Stimulated activated CD4-positive, alpha-beta T cell treated with anti-CD3 and anti-CD28 coated beads, TNF-alpha, amount 100 ng/mL, for 24 hours (primary cell): ENCODE results near the gene LDLRAD2.

Source experiments
- DNase-seq, 3 experiments: peaks; one replicate each; pipeline ENCODE4 v3.0.0-alpha.2; 2020; ENCODE audit warnings: low read depth in 3 of 3

The LDLRAD2 gene

DNA sequence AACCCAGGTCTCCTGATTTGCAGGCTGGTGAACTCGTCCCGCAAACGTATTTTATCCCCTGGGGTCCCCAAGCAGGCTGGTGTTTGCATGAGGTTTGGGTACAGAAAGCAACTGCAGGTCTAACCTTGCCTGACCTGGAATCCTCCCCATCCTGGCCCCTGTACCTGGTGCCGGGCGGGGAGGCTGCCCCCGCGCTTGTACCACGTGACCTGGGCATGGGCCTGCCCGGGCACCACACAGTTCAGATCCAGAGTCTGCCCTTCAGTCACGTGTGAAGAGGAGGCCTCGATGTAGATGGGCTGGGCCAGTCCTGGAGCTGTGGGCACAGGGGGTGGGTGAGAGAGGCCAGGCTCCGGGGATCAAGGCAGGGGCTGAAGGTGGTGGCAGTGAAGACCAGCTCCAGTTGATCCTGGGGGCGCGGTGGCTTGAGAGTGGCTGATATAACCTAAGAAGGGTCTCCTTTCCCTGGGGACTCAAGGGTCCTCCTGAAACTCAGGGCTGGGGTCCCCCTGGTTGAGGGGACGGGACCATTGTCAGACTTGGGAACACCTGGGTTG is 30.6 kb downstream of the LDLRAD2 start:
- DNase-seq: no peak

DNA sequence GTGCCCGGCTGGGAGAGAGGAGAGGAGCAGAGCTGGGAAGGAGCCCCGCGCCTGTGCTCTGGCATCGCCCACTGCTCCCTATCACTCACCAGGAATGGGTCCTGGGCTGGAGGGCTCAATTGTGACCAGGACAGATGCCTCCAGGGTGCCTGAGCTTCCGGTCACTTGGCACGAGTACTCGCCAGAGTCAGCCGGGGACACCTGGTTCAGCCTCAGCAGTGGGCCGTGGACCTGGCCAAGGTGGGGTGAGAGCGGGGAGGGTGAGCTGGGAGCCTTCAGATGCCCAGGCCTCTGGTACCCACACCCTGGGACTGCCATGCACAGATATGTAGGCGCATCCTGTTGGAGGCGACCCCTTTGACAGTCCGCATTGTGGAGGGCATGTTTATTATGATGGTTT is 31.1 kb downstream of the LDLRAD2 start:
- no peak for DNase-seq

DNA sequence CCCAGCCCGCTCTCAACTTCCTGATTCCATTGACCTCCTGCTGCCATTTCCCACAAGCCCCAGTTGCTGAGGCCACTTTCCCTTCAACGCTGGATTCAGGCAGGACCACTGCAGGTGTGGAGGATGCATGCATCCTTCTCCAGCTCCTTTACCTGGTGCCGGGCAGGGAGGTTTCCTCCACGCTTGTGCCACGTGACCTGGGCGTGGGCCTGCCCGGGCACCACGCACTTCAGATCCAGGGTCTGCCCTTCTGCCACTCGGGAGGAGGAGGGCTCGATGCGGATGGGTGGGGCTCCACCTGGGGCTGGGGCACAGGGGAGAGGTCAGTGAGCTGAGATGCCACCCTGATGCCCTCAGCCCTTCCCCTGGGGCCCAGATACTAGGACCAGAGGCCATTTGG is 31.9 kb downstream of the LDLRAD2 start:
- no peak for DNase-seq

DNA sequence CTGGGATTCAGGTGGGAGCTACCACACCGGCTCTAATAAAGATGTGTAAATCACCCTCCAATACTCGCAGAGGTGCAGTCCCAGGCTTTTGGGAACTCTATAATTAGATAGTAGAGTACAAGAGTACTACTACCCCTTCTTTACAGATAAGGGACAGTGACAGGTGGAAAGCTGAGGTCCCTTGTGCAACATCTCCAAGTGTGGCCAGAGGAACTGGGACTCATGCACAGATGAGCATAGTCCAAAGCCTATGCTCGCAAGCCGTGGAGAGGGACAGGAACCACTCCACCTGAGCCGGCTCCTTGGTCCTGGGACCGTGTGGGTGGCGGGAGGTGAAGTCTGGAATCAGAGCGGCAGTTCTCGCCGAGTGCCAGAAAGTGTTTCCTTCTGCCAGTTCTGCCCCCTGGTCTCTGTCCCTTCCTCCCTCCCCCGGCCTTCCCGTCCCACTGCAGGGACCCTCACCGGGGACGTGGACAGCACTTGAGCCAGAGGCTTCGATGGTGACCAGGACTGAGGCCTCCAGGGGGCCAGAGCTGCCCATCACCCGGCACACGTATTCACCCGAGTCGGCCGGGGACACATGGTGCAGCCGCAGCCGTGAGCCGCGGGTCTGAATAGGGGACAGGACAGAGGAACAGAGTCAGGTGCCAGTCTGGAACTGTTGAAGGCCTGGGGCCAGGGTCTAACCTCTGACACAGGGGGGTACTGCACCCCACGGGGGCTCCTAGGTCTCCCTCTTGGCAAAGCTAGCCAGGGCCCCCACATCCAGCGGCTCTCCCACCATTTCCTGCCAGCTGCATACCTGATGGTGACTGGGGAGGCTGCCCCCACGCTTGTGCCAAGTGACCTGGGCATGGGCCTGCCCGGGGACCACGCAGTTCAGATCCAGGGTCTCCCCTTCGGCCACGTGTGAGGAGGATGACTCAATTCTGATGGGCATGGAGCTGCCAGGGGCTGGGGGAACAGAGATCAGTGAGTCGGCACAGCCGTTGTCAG is 33.9 kb downstream of the LDLRAD2 start:
- no peak for DNase-seq

DNA sequence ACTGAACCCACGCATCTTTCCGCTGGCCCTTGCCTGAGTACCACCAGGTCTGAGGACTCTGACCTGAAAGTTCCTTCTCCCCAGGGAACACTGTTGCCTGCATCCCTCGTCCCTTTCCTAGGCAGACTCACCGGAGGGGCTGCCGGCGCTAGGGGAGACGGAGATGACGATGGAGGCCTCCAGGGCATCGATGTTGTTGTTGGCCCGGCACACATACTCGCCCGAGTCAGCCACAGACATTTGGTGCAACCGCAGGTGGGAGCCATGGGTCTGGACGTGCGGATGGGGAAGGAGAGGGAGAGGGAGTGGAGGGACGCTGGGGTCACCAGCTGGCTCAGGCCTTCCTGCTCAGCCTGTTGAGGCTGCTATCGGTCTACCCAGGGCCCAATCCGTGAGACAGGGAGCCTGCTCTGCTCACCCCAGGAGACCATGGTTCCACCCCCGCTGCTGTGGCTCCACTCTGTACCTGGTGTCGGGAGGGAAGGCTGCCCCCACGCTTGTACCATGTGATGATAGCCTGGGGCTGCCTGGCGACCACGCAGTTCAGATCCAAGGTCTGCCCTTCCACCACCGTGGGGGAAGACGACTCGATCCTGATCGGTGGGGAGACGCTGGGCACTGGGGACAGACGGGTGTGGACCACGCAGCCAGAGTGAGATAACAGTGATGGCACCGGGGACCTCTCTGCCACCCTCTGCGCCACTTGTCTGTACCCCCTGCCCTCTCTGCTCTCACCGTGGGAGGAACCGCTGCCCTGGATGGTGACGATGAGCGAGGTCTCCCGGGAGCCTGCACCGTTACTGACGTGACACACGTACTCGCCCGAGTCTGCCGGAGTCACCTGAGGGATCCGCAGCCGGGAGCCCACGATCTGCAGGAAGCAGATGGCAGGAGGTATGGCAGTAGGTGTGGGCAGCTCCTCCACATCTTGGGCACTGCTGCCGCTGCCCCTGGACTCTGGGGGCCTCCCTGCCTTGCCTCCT is 35.4 kb downstream of the LDLRAD2 start:
- no peak for DNase-seq

DNA sequence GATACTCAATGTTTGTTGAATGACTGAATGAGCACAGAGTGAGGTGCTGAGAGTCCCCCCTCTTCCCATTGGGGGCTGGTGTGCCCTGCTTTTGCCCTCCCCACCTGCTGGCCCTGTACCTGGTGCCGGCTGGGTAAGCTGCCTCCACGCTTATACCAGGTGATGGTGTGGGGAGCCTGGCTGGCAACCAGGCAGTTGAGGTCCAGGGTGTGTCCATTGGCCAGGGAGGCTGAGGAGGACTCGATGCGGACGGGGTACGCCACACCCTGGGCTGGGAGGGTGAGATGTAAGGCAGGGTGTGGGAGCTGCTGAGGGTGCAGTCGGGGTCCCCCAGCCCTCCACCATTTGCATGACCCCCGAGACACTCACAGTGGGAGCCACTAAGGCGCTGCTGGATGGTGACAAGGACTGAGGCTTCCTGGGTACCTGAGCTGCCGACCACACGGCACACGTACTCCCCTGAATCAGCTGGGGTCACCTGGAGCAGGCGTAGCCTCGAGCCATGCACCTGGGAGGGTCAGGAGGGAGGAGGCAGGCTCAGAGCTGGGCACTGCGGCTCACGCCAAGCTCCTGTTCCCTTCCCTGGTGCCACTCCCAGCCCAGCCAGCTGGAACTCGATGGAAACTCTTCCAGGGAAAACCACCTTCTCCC is 36.6 kb downstream of the LDLRAD2 start:
- no peak for DNase-seq

DNA sequence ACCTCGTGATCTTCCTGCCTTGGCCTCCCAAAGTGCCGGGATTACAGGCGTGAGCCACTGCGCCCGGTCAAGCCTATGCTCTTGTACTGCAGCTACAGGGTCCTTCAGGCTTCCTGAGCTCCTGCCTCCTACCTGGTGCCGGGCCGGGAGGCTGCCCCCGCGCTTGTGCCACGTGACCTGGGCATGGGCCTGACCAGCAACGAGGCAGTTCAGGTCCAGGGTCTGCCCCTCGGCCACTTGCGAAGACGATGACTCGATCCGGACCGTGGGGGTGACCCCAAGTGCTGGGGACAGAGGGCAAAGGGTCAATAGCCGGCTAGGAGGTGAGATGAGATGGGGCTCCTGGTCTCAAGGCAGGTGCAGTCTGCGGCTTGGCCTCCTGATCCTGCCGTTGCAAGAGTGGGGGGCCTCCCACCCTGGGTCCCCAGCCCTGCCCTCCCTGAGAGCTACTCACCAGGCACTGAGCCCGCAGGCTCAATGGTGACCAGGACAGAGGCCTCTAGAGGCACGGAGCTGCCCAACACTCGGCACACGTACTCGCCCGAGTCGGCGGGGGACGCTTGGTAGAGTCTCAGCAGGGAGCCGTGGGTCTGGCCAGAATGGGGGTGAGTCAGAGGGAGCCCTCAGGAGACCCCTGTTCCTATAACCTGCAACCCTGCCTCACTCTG is 38.0 kb downstream of the LDLRAD2 start:
- no peak for DNase-seq

DNA sequence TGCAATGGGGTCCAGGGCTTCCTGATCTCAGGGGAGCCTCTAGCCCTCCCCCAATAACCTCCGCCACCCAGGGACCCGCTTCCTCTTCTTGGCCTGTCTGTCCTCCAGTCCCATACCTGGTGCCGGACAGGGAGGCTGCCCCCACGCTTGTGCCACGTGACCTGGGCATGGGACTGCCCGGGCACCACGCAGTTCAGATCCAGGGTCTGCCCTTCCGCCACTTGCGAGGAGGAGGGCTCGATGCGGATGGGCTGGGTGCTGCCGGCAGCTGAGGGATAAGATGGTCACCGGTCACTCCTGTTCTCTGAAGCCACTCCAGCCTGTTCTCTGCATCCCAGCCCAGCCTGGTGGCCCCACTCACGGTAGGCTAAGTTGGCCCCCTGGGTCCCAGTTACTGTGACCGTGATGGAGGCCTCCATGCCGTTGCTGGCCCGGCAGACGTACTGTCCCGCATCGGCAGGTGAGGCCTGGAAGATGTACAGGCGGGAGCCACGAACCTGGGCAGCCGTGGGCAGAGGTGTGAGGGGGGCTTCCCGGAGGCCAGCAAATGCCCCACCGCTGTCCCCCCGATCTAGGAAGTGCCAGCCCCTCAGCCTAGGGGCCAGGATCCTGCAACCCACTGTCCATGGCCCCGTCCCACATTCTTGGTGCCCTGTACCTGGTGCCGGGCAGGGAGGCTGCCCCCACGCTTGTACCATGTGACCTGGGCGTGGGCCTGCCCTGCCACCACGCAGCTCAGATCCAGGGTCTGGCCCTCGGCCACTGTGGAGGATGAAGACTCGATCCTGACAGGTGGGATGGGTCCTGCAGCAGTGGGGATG is 39.6 kb downstream of the LDLRAD2 start:
- no peak for DNase-seq

DNA sequence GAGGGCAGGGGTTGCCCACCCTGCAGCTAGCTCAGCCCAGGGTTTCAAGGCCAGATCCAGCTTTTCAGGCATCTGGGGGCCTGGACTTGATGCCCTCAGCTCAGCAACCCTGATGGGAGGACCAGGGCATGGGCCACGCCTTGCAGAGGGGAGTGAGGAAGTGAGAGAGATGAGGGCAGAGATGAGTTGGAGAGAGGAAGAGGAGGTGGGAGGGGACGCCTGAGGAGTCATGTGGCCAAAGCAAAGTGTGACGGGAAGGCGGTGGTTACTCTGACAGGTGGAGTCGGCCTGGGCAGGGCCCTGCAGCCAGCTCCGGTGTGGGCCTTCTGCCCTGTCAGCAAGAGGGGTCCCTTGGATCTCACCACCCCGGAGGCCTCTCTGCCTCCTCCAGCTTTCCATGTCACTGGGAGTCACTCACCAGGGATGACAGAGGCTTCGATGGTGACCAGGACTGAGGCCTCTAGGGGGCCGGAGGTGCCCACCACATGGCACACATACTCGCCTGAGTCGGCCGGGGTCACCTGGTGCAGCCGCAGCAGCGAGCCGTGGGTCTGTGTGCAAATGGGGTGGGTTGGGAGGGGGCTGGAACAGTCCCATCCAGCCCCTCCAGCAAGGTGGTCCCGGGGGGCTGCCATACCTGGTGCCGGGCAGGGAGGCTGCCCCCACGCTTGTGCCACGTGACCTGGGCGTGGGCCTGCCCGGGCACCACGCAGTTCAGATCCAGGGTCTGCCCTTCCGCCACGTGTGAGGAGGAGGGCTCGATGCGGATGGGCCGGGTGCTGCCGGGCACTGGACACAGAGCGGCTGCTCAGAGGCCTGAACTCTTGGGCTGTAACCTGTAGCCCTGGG is 40.4 kb downstream of the LDLRAD2 start:
- no peak for DNase-seq

DNA sequence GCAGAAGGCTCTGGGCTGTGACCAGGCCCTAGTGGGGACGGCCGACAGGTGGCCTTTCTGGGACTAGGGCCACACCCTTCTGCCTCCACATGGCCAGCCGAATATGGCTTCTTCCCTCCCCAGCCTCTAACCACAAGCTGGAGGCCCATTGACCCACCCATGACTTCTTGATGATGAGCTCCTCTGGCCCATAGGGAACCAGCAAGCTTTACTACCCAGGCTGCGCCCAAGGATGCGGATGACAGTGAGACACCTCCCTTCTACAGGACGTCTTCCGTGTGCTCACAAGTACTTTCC is 41.0 kb downstream of the LDLRAD2 start:
- DNase-seq: no peak

DNA sequence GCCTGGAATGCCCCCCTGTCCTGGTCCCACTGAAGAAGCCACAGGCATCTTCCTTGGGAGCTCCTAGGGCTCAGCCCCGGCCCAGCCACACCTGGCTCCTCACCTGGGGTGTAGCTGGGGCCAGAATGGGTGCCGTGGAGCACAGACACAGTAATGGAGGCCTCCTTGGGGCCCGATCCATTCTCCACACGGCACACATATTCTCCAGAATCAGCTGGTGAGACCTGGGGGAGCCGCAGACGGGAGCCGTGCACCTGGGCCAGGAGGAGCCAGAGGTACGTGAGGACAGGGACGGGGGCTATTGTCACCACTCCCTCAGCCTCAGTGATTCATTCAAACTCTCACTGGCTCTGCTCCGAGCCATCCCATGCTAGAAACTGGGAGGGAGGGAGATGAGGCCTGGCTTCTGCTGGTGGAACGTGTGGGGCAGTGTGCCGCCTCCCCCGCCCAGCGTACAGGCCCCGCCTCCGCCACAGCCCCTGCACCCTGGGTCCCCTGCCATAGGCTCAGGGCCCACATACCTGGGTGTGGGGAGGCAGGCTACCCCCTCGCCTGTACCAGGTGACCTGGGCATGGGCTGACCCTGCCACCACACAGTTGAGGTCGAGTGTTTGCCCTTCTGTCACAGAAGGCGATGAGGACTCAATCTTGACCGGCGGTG is 42.2 kb downstream of the LDLRAD2 start:
- no peak for DNase-seq

DNA sequence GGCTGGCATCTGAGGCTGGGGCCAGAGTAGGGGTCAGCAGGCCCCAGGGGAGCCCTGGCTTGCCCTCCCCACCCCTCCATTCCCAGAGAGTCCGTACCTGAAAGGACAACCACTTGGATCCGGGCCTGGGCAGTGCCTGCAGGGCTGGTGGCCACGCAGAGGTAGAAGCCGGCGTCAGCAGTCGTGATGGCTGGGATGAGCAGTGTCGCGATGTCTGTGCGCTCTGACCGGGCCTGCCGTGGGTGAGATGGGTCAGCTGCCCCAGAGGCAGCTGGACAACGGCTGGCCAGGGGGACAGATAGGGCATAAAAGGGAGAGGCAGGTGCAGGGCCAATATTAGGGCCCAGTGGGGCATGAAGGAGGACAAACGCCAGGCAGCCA is 42.7 kb downstream of the LDLRAD2 start:
- DNase-seq: no peak

DNA sequence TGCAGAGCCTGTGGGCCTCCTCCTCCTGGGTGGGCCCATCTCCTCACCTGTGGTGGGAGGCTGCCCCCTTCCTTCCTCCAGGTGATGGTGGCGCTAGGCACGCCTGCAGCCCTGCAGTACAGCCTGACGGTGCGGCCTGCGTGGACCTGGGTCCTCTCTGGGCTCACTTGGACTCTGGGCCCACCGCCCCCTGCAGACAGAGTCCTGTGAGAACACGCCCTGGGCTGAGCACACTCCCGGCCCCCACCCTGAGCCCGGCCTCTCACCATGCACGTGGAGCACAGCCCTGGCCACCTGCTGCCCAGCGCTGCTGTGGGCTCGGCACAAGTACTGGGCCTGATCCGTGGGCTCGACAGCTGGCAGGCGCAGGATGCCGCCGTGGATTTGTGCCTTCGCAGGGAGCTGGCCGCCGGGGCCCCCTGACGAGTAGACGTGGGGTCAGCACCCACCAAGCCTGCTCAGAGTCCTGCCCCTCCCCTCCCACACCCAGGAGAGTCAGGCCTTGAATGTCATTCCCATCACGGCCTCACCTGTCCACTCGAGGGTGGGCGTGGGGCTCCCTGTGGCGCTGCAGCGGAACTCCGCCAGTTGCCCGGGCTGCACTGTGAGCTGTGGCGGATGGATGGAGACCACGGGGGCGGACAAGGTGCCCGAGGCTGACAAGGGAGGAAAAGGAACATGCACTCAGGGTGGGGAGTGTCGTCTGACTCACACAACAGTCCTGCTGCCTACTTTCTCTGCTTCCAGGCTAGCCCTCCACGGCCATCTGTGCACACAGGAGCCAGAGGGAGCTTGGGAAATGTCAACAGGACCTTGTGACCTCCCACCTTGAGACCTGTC is 43.4 kb downstream of the LDLRAD2 start:
- no peak for DNase-seq

DNA sequence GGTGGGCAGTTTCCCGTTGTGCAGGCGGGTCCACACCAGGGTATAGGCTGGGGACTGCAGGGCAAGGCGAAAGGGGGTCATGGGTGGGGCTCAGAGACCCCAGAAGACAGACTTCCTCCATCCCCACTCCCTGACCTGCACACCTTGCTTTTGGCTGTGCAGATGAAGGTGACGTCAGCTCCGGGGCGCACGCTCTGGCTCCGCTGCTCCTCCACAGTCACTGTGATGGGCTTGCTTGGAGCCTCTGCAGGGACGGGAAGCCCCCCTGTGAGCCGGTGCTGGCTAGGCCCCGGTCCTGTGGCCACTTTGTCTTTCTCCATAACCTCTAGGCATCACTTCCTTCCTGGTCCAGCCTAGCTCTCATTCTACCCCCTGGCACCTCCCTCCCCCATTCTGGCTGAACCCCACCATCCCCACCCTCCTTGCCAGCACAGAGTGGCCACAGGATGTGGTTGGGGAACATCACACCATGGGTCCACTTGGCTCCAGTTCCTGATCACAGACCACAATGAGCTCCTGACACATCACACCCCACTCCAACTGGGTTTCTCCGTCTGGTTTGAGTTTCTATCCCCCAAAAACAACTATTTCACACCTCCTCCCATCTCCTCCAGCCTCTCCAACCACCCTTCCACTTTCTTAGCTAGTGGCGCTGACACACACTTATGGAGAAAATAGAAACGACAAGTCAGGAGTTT is 45.2 kb downstream of the LDLRAD2 start:
- no peak for DNase-seq

DNA sequence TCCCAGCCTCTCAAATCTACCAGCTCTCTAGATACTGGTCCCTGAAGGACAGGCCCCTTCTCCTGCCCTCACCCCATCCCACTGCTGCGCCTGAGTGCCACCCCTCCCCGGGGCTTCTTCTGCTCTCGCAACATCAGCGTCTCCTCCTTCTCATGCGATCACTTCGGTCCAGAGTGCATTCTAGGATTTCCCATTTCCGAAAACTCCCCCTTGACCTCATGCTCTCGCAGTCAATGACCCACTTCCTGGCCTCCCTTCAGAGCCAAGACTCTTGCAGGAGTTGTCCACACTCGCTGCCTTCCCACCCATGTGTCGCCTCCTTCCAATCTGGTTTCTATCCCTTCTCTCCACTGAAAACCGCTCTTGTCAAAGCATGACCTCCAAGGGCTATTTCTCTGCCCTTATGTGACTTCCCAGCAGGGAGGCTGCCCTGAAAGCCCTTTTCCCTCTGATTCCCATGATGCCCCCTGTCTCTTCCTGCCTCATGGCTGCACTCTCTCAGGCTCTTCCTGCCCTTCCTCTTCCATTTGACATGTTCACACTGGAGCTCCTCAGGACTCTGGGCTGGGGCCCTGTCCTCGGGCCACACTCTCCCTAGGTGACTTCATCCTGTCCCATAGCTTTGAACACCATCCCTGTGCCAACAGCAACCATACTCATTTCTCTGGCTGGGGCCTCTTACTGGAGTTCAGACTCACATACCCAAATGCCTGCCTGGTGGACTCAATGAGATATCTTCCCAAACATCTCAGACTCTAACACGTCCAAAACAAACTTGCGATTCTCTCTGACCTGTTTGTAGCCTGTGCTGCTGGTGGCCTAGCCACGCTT is 46.0 kb downstream of the LDLRAD2 start:
- no peak for DNase-seq

DNA sequence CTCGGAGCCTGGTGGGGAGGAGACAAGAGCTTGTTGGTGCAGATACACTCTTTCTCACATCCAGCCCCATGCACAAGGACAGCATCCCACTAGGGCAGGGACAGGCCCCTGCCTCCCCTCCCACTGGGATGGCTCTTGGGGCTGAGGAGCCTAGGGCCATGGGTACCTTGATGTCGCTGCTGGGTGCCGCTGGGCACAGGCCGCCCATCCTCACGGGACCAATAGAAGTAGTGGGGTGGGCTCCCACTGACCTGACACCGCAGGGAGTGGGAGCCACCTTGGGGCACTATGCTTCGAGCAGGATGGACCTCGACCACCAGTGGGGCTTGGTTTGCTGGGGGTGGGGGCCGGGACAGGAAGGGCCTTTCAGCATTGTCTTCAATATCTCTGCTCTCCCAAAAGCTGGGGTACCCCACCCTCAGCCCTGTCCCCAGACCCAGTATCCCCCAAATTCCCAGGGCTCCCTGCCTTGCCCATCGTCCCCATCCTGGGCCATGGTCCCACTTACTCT is 47.7 kb downstream of the LDLRAD2 start:
- DNase-seq: no peak
